Activated naive CD4-positive, alpha-beta T cell treated with anti-CD3 and anti-CD28 coated beads, Interleukin-2, amount 50 U/mL, for 16 hours (primary cell): ENCODE results near the gene HAS3.
A peak's percentile ranks its signal among the peaks of the same experiment; 100 is the strongest.

ENCODE experiments used
- DNase-seq: peaks from one replicate; pipeline ENCODE4 v3.0.0-alpha.2; 2020

HAS3 gene

DNA sequence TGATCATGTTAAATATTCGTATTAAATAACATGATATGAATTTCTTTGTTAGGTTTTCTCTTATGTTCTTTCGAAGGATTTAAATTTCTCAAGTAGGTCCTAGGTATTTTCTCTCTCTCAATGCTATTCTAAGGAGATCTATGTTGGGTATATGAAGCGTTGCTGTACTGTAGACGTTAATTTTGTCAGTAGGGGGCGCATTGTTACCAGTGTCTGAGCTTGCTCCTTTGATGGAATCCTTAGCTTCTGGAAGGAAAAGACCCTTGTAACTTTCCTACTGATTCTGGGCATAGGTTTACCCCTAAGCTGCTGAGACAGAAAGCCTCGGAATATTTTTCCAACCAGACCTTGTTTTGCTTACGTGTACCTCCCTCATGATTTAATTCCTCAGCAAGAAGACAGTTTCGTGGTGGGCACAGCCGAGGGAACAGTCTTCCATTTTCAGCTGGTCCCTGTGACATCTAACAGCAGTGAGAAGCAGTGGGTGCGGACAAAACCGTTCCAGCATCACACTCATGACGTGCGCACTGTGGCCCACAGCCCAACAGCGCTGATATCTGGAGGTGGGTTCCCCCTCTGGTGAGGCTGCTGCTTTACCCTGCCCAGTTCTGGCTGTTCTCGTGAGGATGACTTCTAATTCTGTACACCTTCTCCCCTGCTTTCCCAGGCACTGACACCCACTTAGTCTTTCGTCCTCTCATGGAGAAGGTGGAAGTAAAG lies 44.9 kb downstream of the HAS3 start:
- DNase-seq = peak; percentile 21

DNA sequence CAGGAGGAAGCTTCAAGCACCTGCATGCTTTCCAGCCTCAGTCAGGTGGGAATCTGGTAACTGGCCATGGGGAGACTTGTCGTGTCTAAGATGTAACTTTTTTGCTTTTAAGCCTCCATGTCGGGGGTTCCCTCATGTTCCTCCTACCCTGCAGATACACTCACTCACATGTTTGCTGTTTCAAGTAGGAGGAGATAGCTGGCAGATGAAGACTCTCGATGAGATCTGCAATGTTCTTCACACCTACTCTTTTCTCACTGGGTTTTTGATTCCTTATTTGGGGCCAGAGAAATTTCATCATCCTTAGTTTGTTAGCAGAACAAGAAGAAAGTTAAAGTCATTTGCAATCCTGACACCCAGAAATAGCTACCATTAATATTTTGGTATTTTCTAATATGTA lies 51.7 kb downstream of the HAS3 start:
- no peak for DNase-seq

DNA sequence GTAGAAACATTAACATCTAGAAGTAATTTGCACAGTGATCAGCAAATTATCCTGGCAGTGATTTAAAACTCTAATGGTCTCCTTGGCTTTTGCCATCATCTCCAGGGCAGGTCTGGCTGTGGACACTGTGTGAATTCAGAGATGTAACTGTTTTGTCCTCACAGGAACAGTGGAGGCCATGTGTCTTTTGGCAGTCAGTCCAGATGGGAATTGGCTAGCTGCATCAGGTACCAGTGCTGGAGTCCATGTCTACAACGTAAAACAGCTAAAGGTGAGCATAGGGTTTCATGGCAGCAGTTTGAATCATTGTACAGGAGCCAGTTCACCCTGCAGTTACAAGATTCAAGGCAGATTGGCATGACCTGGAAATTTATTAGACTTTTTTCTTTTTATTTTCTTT lies 54.7 kb downstream of the HAS3 start:
- no peak for DNase-seq

DNA sequence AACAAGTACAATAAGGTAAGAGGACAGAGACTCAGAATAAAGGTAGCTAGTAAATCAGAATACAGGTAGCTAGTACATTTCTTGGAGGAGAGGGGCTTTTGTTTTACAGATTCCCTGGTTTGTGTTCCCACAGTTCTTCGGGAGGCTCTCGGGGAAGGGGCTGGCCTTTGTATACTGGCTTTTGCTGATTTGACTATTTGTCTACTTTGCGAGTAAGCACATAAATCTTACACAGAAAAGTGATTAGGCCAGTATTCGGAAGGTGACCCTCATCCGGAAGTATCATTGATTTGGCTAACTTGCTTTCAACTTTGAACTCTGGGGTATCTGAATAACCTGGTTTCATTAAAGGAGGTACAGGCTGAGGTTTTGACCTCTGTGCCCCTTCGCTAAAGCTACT lies 60.1 kb downstream of the HAS3 start:
- no peak for DNase-seq

DNA sequence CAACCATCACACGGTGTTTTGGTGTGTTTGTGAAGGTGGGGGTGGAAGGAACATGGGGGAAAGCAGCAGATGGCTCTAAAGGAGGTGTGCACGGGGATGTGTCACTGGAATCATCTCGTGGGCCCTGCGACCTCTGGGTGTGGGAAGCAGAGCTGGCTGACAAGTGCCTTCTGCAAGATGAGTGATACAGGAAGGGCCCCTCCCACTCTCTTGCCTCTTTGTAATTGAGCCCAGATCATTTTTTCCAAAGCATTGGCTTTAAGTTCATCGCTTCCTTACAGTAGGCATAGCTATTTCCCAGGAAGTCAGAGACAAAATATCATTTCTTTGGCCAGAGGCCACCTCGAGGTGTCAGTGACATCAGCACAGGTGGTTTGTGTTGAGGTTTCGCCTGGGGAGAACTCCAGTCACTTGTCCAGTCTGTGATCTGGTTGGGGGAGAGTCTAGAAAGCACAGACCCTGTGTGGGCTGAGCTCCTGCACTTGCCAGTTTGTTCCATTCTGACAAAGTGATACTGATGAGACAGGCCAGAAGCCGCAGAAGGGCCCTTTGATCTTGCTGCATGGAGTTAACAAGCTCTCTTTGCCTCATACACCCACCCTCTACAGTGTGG lies 60.9 kb downstream of the HAS3 start:
- peak; percentile 83 for DNase-seq

DNA sequence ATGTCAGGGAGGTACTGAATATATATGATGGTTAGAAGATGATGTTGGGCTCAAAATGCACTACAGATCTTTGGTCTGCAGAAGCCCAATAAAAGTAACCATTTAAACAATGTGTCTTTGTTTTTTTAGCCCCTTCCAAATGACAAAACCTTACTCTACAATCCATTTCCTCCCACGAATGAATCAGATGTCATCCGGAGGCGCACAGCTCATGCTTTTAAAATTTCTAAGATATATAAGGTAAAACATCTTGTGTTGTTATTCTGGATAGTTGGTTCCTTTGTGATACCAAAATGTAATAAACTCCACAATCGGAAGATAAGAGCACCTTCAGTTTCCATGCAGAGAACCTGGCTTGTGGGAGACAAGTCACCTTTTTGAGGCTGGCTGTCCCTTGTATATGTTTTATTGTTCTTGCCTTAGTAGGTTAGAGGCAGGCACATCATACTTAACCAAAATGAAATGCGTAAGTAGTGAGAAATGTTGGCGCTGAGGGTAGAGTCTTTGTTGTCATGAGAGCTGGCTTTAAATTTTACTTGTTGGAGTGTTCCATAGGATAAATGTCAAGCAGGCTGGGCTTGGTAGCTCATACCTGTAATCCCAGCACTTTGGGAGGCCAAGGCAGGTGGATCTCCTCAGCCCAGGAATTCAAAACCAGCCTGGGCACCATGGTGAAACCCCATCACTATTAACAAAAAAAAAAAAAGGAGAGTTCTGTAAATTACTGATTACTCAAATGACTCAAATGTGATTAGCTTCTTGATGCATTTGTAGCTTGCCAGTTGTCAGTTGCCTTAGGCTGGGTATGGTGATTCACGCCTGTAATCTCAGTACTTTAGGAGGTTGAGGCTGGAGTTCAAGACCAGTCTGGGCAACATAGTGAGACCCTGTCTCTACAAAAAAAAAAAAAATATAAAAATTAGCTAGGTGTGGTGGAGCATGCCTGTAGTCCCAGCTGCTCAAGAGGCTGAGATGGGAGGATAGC lies 61.8 kb downstream of the HAS3 start:
- DNase-seq = no peak
